ENCODE results near the gene REC8.
A peak's percentile ranks its signal among the peaks of the same experiment; 100 is the strongest.
"Not testable (repeated sequence)": the region's sequence is repeated elsewhere in the genome, so short reads cannot be mapped to it uniquely, and the experiment has no call there.

The REC8 gene

GRCh38 chr14:24184104-24184970 lies 12.5 kb downstream of the REC8 start:
- DNase-seq (ENCODE audit: low spot score) = no peak

GRCh38 chr14:24185026-24185425 lies 13.1 kb downstream of the REC8 start:
- no peak for DNase-seq (ENCODE audit: low spot score)

- no peak for DNase-seq (ENCODE audit: low spot score)
Measured at GRCh38 chr14:24185741-24186140, 13.9 kb downstream of the REC8 start.

GRCh38 chr14:24186831-24187538 lies 15.1 kb downstream of the REC8 start:
- no peak for DNase-seq (ENCODE audit: low spot score)

GRCh38 chr14:24187539-24187915 lies 15.6 kb downstream of the REC8 start:
- DNase-seq (ENCODE audit: low spot score) = no peak

- peak; percentile 98 for DNase-seq (ENCODE audit: low spot score)
Measured at GRCh38 chr14:24188251-24189058, 16.6 kb downstream of the REC8 start, which contains the start of gene IPO4. Gene IPO4, minus strand, starts transcription at chr14:24188816. Its CDS starts 29 bp downstream, at chr14:24188787.

- DNase-seq (ENCODE audit: low spot score) = no peak
Measured at GRCh38 chr14:24189059-24189375, 17.1 kb downstream of the REC8 start.

GRCh38 chr14:24189460-24189859 lies 17.6 kb downstream of the REC8 start:
- DNase-seq (ENCODE audit: low spot score) = no peak

GRCh38 chr14:24190416-24190815 lies 18.5 kb downstream of the REC8 start:
- no peak for DNase-seq (ENCODE audit: low spot score)

GRCh38 chr14:24192933-24193332 lies 21.1 kb downstream of the REC8 start:
- no peak for DNase-seq (ENCODE audit: low spot score)

- no peak for DNase-seq (ENCODE audit: low spot score)
Measured at GRCh38 chr14:24194186-24194872, 22.4 kb downstream of the REC8 start.

- no peak for DNase-seq (ENCODE audit: low spot score)
Measured at GRCh38 chr14:24194873-24195185, 22.9 kb downstream of the REC8 start.

GRCh38 chr14:24195186-24196070 lies 23.5 kb downstream of the REC8 start, which contains the start of gene TM9SF1:
Gene TM9SF1, minus strand, starts transcription at chr14:24195441. Its CDS starts 422 bp downstream, at chr14:24195019.
- peak; percentile 94 for DNase-seq (ENCODE audit: low spot score)

- peak; percentile 47 for DNase-seq (ENCODE audit: low spot score)
Measured at GRCh38 chr14:24196071-24197055, 24.5 kb downstream of the REC8 start.

- no peak for DNase-seq (ENCODE audit: low spot score)
Measured at GRCh38 chr14:24197056-24197450, 25.2 kb downstream of the REC8 start.

- no peak for DNase-seq (ENCODE audit: low spot score)
Measured at GRCh38 chr14:24198814-24199524, 27.1 kb downstream of the REC8 start.

GRCh38 chr14:24202538-24202937 lies 30.7 kb downstream of the REC8 start:
- DNase-seq (ENCODE audit: low spot score) = not testable (repeated sequence)

GRCh38 chr14:24203249-24203886 lies 31.5 kb downstream of the REC8 start:
- DNase-seq (ENCODE audit: low spot score) = not testable (repeated sequence)

All from GM03348 (cell line).